ENCODE data around the gene TMEM35B.
"Not testable (repeated sequence)": the region's sequence is repeated elsewhere in the genome, so short reads cannot be mapped to it uniquely, and the experiment has no call there.

TMEM35B gene

GRCh38 chr1:34984793-34985608 is at the start of gene TMEM35B:
Gene TMEM35B (minus strand): TSS chr1:34985347. CDS start chr1:34985305, 42 bp downstream.
- DNase-seq = peak; percentile 14

GRCh38 chr1:35033346-35033745 is 48.2 kb upstream of the TMEM35B start:
- DNase-seq = no peak

GRCh38 chr1:35032384-35032739 is 47.2 kb upstream of the TMEM35B start:
- no peak for DNase-seq

GRCh38 chr1:35030756-35031446 is 45.8 kb upstream of the TMEM35B start:
- peak; percentile 16 for DNase-seq

GRCh38 chr1:35030338-35030737 is 45.2 kb upstream of the TMEM35B start:
- DNase-seq = no peak

- peak; percentile 28 for DNase-seq
These were observed 44.6 kb upstream of the TMEM35B start for GRCh38 chr1:35029761-35030160.

- no peak for DNase-seq
These were observed 31.3 kb upstream of the TMEM35B start for GRCh38 chr1:35016406-35016805.

- DNase-seq = no peak
These were observed 29.3 kb upstream of the TMEM35B start for GRCh38 chr1:35014486-35014885.

GRCh38 chr1:35005711-35006110 is 20.6 kb upstream of the TMEM35B start:
- DNase-seq = no peak

- no peak for DNase-seq
These were observed 16.6 kb upstream of the TMEM35B start for GRCh38 chr1:35001743-35002142.

- no peak for DNase-seq
These were observed 9.7 kb upstream of the TMEM35B start for GRCh38 chr1:34994878-34995277.

GRCh38 chr1:34988581-34988980 is 3.4 kb upstream of the TMEM35B start:
- no peak for DNase-seq

- DNase-seq = no peak
These were observed 3.0 kb upstream of the TMEM35B start for GRCh38 chr1:34988147-34988546.

GRCh38 chr1:34987018-34987417 is 1.9 kb upstream of the TMEM35B start:
- DNase-seq = no peak

GRCh38 chr1:34985609-34985904 is 410 bp upstream of the TMEM35B start:
- not testable (repeated sequence) for DNase-seq

GRCh38 chr1:34984435-34984792 is 733 bp downstream of the TMEM35B start:
- DNase-seq = peak; percentile 22

GRCh38 chr1:34983700-34984355 is 1.3 kb downstream of the TMEM35B start:
- DNase-seq = no peak

- DNase-seq = peak; percentile 37
These were observed 2.2 kb downstream of the TMEM35B start for GRCh38 chr1:34982820-34983376.

GRCh38 chr1:34980715-34981114 is 4.4 kb downstream of the TMEM35B start:
- no peak for DNase-seq

GRCh38 chr1:34978921-34979320 is 6.2 kb downstream of the TMEM35B start:
- DNase-seq = no peak

GRCh38 chr1:34977858-34978257 is 7.3 kb downstream of the TMEM35B start:
- no peak for DNase-seq

- no peak for DNase-seq
These were observed 8.0 kb downstream of the TMEM35B start for GRCh38 chr1:34977210-34977471.

- no peak for DNase-seq
These were observed 8.6 kb downstream of the TMEM35B start for GRCh38 chr1:34976384-34977209.

Data from GF-D8 (cell line).